ENCODE measurements around the gene KYAT1.
"Not testable (repeated sequence)": the region's sequence is repeated elsewhere in the genome, so short reads cannot be mapped to it uniquely, and the experiment has no call there.

Gene KYAT1

GRCh38 chr9:128809036-128809599, 72.6 kb downstream of the KYAT1 start:
- H3K9ac ChIP-seq = no peak overlapping the region
- no peak overlapping the region for H3K27ac ChIP-seq
- TF ChIP-seq Cebpa-rat (IDR thresholded peaks at IDR 0.05) = no peak
- no peaks in the 10 kb centered on the region for H3K9me3 ChIP-seq
- peaks cover 61% of the 10 kb centered on the region for H3K36me3 ChIP-seq
- no peaks in the 10 kb centered on the region for H3K27me3 ChIP-seq
- H3K4me2 ChIP-seq = no peak overlapping the region
- 0 out of 2 replicates have a peak, but pooled peaks cover 7% of the 10 kb centered on the region for H4K20me1 ChIP-seq
- H3K4me3 ChIP-seq = no peak overlapping the region
- no peaks in the 10 kb centered on the region for H3K4me1 ChIP-seq

DNA sequence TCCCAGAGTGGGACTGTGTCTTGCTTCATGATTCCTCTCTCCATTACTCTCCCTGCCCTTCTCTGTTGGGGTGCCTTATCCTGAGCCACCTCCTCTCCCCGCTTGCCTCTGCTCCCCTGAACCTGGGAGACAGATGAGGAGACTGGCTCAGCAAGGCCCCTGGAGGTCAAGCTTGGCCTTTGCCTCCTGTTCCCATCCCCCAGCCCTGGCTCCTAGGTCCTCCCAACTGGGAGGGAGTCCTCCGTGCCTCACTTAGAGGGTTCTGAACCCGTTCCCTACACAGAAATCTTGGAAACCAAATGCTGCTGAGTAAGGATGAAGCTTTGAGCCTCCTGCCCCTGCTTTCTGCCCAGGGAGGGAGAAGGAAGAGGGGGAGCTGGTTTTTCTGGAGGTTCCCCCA, 73.2 kb downstream of the KYAT1 start:
- Histone ChIP-seq H3K36me3 (peaks cover 67% of the 10 kb centered on the region), H4K20me1 (0 out of 2 replicates have a peak, but pooled peaks cover 7% of the 10 kb centered on the region), H3K27me3 (no peaks in the 10 kb centered on the region), H3K9ac (no peak overlapping the region), H3K9me3 (no peaks in the 10 kb centered on the region), H3K4me2 (no peak overlapping the region), H3K4me3 (no peak overlapping the region), H3K27ac (no peak overlapping the region), H3K4me1 (no peaks in the 10 kb centered on the region)
- TF ChIP-seq Cebpa-rat (IDR thresholded peaks at IDR 0.05) = no peak

GRCh38 chr9:128807827-128808226, 73.9 kb downstream of the KYAT1 start:
- no peak for TF ChIP-seq Cebpa-rat (IDR thresholded peaks at IDR 0.05)
- H3K4me1 ChIP-seq = no peaks in the 10 kb centered on the region
- 0 out of 2 replicates have a peak, but pooled peaks cover 7% of the 10 kb centered on the region for H4K20me1 ChIP-seq
- peaks cover 74% of the 10 kb centered on the region for H3K36me3 ChIP-seq
- H3K4me2 ChIP-seq = no peak overlapping the region
- no peak overlapping the region for H3K9ac ChIP-seq
- H3K9me3 ChIP-seq = no peaks in the 10 kb centered on the region
- H3K4me3 ChIP-seq = no peak overlapping the region
- no peak overlapping the region for H3K27ac ChIP-seq
- no peaks in the 10 kb centered on the region for H3K27me3 ChIP-seq

- no peak for TF ChIP-seq Cebpa-rat (IDR thresholded peaks at IDR 0.05)
- H3K4me3 ChIP-seq = no peak overlapping the region
- H3K27ac ChIP-seq = no peak overlapping the region
- peaks cover 91% of the 10 kb centered on the region for H3K36me3 ChIP-seq
- no peaks in the 10 kb centered on the region for H3K4me1 ChIP-seq
- H4K20me1 ChIP-seq = 0 out of 2 replicates have a peak, but pooled peaks cover 7% of the 10 kb centered on the region
- no peaks in the 10 kb centered on the region for H3K9me3 ChIP-seq
- no peak overlapping the region for H3K9ac ChIP-seq
- no peaks in the 10 kb centered on the region for H3K27me3 ChIP-seq
- H3K4me2 ChIP-seq = no peak overlapping the region
Measured at GRCh38 chr9:128805661-128806060, 76.1 kb downstream of the KYAT1 start.

DNA sequence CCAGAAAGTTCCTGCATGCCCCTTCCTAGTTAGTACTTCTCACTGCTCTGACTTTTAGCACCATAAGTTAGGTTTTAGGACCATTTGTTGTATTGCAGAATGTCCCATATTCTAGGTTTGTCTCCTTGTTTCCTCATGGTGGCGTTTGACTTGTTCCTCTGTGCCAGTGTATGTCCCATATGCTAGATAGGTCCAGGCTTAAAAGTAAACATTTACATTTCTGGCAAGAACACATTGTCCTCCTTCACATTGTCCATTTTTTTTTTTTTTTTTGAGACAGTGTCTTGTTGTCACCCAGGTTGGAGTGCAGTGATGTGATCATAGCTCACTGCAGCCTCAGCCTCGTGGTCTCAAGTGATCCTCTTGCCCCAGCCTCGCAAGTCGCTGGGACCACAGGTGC, 79.3 kb downstream of the KYAT1 start:
- H4K20me1 ChIP-seq = 0 out of 2 replicates have a peak, but pooled peaks cover 7% of the 10 kb centered on the region
- H3K9me3 ChIP-seq = no peaks in the 10 kb centered on the region
- no peak for TF ChIP-seq Cebpa-rat (IDR thresholded peaks at IDR 0.05)
- no peaks in the 10 kb centered on the region for H3K27me3 ChIP-seq
- H3K4me1 ChIP-seq = no peaks in the 10 kb centered on the region
- H3K4me3 ChIP-seq = no peak overlapping the region
- no peak overlapping the region for H3K27ac ChIP-seq
- H3K9ac ChIP-seq = no peak overlapping the region
- no peak overlapping the region for H3K4me2 ChIP-seq
- H3K36me3 ChIP-seq = peaks cover 96% of the 10 kb centered on the region

DNA sequence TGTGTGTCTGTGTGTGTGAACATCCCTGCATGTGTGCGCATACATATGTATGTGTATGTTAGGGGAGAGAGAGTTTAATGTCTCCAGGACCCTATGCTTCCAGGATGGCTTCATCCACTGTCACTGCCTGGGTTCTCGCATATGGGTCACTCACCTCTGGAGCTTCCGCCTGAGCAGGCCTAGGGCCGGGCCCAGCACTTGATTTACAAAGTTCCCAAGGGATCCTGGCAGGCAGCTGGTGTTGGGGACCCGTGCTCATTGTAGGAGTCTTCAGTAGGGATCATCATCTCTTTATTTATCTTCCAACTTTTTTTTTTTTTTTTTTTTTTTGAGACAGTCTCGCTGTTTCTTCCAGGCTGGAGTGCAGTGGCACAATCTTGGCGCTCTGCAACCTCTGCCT, 81.7 kb downstream of the KYAT1 start:
- Histone ChIP-seq H3K27me3 (no peaks in the 10 kb centered on the region), H3K9ac (no peak overlapping the region), H3K4me2 (no peak overlapping the region), H3K4me1 (no peaks in the 10 kb centered on the region), H3K27ac (no peak overlapping the region), H3K9me3 (no peaks in the 10 kb centered on the region), H4K20me1 (0 out of 2 replicates have a peak, but pooled peaks cover 3% of the 10 kb centered on the region), H3K36me3 (peaks cover 90% of the 10 kb centered on the region), H3K4me3 (no peak overlapping the region)
- TF ChIP-seq Cebpa-rat (IDR thresholded peaks at IDR 0.05) = no peak

DNA sequence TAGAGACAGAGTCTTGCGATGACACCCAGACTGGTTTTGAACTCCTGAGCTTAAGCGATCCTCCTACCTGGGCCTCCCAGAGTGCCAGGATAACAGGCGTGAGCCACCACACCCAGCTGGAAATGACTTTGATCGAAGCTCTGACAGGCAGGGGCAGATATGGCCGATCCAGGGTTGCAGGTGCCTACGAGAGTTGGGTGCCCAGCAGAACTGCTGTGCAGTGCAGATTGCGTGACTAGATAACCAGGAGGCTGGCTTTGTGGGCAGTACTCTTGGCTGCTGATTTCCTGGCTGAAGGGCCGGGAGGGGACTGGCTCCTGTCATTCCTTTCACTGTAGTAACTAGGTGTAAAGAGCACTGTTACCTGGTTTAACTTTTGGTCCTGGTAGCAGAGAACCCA, 82.9 kb downstream of the KYAT1 start:
- no peak overlapping the region for H3K27ac ChIP-seq
- H3K36me3 ChIP-seq = peaks cover 90% of the 10 kb centered on the region
- no peaks in the 10 kb centered on the region for H3K4me1 ChIP-seq
- no peak overlapping the region for H3K4me3 ChIP-seq
- H3K9me3 ChIP-seq = no peaks in the 10 kb centered on the region
- no peak overlapping the region for H3K9ac ChIP-seq
- peaks cover 7% of the 10 kb centered on the region; the same call in 1 of the 2 replicates for H4K20me1 ChIP-seq
- H3K27me3 ChIP-seq = no peaks in the 10 kb centered on the region
- TF ChIP-seq Cebpa-rat (IDR thresholded peaks at IDR 0.05) = no peak
- H3K4me2 ChIP-seq = no peak overlapping the region

DNA sequence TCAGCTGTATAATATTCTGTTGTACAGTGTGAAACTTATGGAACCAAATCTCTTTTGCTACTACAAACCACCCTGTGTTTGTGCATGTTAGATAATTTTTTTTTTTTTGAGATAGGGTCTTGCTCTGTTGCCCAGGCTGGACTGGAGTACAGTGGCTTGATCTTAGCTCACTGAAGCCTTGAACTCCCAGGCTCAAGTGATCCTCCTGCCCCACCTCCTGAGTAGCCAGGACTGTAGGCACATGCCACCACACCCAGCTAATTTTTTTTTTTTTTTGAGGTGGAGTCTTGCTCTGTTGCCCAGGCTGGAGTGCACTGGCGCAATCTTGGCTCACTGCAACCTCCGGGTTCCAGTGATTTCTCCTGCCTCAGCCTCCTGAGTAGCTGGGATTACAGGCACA, 86.8 kb downstream of the KYAT1 start:
- H3K4me1 ChIP-seq, H3K4me3 ChIP-seq, H3K9ac ChIP-seq, H3K27ac ChIP-seq, H3K27me3 ChIP-seq, H3K4me2 ChIP-seq, H3K9me3 ChIP-seq: not testable (repeated sequence)
- Histone ChIP-seq H4K20me1 (peaks cover 36% of the 10 kb centered on the region; the same call in 1 of the 2 replicates), H3K36me3 (peaks cover 94% of the 10 kb centered on the region)

DNA sequence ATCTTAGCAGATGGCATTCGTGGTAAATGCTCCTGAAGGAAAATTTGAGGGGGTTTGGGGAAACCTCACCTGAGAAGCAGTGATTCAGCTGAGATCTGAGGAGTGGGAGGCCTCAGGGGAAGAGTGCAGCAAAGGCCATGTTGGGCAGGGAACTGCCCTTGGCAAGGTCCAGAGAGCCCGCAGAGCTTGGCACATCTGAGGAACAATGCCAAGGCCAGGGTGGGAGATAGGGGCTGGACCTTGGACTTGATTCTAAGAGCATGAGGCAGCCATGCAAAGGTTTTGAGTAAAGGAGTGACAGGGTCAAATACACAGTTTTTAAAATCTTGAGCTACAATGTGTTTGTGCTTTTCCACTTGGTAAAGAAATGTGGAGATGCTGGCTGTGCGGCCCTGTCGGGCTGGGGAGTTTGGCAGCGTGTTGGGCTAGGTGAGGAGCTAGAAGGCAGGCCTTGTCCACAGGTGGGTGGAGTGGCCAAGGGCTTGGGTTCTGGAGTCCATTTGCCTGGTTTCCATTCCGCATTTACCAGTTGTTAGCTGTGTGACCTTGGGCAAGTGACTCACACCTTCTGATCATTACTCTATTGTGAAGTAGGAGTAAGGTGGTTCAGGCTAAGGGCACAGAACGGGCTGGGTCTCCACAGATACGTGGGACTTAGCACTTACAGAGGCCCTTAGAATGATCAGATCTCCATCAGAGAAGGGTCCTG, 88.6 kb downstream of the KYAT1 start:
- no peak overlapping the region for H3K4me2 ChIP-seq
- no peaks in the 10 kb centered on the region for H3K27me3 ChIP-seq
- H3K36me3 ChIP-seq = peaks cover 92% of the 10 kb centered on the region
- H3K9me3 ChIP-seq = no peaks in the 10 kb centered on the region
- no peak overlapping the region for H3K9ac ChIP-seq
- H4K20me1 ChIP-seq = peaks cover 36% of the 10 kb centered on the region; the same call in 1 of the 2 replicates
- peaks cover 9% of the 10 kb centered on the region for H3K4me1 ChIP-seq
- no peak overlapping the region for H3K4me3 ChIP-seq
- TF ChIP-seq Cebpa-rat (IDR thresholded peaks at IDR 0.05) = no peak
- H3K27ac ChIP-seq = no peak overlapping the region

DNA sequence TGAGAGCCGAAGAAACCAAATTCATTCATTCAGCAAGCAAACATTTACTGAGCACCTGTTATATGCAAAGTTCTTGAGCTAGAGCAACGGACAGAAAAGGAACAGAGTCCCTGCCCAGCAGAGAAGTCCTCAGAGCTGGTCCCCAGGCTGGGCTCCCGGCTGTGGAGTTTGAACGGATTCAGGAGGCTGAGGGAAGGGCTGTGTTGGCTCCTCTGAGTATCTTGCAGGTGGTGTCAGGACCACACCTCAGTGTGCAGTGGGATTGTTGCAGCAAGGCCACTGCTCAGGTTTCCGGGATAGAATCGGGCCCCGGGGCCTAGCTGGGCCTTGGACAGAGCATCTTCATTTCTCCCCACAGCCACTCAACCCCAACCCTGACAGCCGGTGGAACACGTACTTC, 89.6 kb downstream of the KYAT1 start:
- H4K20me1 ChIP-seq = peaks cover 36% of the 10 kb centered on the region; the same call in 1 of the 2 replicates
- no peak overlapping the region for H3K27ac ChIP-seq
- no peak overlapping the region for H3K4me3 ChIP-seq
- no peaks in the 10 kb centered on the region for H3K27me3 ChIP-seq
- no peaks in the 10 kb centered on the region for H3K9me3 ChIP-seq
- H3K4me2 ChIP-seq = no peak overlapping the region
- TF ChIP-seq Cebpa-rat (IDR thresholded peaks at IDR 0.05) = no peak
- peaks cover 82% of the 10 kb centered on the region for H3K36me3 ChIP-seq
- H3K9ac ChIP-seq = no peak overlapping the region
- peaks cover 14% of the 10 kb centered on the region for H3K4me1 ChIP-seq

Measured in BLaER1 (cell line).